HCT116 (cell line): Measurements from ENCODE around the gene ADD2.

Experiments used
- POLR2A ChIP-seq: IDR thresholded peaks from 2 replicates; pipeline ENCODE4 v1.7.0; 2011; ENCODE audit warnings: borderline replicate concordance; ENCODE audit not compliant: insufficient read depth, insufficient read length; ENCODE audit errors: extremely low read depth
- TF ChIP-seq, protein P1 (sequence below), 3 experiments: fragments of 200-600 bp in 1 of 3; sonication (generic) in 1 of 3; IDR thresholded peaks in 2 of 3; conservative IDR thresholded peaks in 1 of 3; 2 replicates each; pipeline ENCODE4 v1.5.1; 2012 to 2017; ENCODE audit warnings: low read depth in 2 of 3, low read length in 2 of 3, antibody characterized with exemption in 1 of 3, borderline replicate concordance in 1 of 3, control low read depth in 1 of 3, mild to moderate bottlenecking in 1 of 3, mixed read lengths in 1 of 3, mixed run types in 1 of 3, moderate library complexity in 1 of 3; ENCODE audit not compliant: insufficient read depth in 1 of 3
- TF ChIP-seq, protein P2 (sequence below): IDR thresholded peaks from 2 replicates; pipeline ENCODE4 v1.6.1; 2012

DNA sequence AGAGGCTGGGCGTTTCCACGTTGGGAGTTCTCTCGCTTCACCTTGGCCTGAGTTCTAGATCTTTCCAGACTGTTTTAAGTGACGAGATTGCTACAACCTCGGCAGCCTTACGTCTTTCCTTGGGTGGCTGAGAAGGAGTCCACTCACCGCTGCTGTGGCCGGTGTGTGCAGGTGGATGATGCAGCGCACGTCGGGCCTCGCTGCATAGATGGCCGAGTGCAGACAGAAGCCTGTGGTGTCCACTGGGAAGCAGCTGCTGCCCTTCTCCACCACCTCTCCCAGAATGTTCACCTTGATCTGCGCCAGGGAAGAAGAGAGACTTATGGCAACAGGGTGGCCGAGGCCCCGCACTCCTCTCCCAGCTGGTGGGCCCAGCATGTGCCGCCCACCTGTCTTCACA lies 75.7 kb downstream of the ADD2 start:
- TF ChIP-seq, protein P1, sequence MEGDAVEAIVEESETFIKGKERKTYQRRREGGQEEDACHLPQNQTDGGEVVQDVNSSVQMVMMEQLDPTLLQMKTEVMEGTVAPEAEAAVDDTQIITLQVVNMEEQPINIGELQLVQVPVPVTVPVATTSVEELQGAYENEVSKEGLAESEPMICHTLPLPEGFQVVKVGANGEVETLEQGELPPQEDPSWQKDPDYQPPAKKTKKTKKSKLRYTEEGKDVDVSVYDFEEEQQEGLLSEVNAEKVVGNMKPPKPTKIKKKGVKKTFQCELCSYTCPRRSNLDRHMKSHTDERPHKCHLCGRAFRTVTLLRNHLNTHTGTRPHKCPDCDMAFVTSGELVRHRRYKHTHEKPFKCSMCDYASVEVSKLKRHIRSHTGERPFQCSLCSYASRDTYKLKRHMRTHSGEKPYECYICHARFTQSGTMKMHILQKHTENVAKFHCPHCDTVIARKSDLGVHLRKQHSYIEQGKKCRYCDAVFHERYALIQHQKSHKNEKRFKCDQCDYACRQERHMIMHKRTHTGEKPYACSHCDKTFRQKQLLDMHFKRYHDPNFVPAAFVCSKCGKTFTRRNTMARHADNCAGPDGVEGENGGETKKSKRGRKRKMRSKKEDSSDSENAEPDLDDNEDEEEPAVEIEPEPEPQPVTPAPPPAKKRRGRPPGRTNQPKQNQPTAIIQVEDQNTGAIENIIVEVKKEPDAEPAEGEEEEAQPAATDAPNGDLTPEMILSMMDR (IDR thresholded peaks at IDR 0.05 in 2 of 3, conservative IDR thresholded peaks at IDR 0.05 in 1 of 3; ENCODE audit: borderline replicate concordance in 1 of 3, insufficient read depth in 1 of 3, low read depth in 2 of 3, low read length in 2 of 3), result no peak
- TF ChIP-seq POLR2A, result no peak
- TF ChIP-seq, protein P2, sequence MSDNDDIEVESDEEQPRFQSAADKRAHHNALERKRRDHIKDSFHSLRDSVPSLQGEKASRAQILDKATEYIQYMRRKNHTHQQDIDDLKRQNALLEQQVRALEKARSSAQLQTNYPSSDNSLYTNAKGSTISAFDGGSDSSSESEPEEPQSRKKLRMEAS, result no peak
